Measurements from ENCODE around the gene LARGE1.

LARGE1 gene

DNA sequence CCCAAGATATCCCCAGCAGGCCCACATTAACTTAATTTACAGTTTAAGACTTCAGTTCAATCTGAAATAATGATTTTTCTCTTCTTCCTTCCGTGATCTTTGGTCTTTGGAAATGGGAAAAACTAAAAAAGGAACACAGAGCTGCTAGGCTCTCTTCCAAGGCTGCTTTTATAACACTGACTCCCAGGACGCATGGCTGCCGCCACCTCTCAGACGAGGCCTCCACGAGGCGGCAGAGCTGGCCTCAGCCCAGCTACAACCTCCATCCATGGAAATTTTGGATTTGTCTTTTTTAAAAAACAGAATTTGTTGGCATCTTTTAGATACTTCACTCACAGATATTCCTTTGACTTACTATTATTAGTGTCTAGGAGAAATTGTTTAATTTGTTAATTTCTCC, 476.6 kb downstream of the LARGE1 start:
- DNase-seq = no peak

DNA sequence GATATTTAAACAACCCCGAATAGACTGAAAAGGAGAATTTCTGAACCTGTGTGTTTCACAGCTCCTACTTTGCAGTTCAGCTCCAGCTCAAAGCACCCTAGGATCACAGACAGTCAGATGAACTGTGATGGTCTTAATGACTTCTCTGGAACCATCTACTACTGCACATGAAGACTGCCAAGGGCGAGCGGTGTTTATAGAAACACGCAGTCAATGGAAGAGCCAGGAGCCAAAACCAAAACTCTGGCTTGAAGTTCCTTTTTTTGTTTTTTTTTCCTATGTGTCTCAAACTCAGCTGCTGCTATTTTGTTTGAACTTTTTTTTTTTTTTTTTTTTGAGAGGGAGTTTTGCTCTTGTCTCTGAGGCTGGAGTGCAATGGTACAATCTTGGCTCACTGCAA, 479.5 kb downstream of the LARGE1 start:
- no peak for DNase-seq

DNA sequence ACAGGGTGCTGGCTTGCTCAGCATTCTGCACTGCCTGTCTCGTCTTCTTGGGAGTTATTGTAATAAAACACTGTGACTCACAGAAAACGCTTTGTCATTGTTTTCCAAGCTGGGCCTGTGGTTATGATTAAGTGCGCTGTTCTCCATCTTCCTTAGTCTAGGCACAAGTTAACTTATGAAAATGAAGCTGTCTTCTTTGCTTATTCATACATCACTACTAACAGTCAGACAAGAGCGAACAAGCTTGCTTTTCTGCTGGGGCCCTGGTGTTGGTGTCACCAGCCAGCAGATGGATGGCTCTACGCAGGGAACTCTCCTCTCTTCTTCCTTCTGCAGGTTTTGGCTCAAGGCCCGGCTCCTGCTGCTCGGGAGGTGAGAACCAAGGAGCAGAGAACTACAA, 482.0 kb downstream of the LARGE1 start:
- DNase-seq = peak in 12 of 56 donors; percentile 1 to 47 (median 12)

DNA sequence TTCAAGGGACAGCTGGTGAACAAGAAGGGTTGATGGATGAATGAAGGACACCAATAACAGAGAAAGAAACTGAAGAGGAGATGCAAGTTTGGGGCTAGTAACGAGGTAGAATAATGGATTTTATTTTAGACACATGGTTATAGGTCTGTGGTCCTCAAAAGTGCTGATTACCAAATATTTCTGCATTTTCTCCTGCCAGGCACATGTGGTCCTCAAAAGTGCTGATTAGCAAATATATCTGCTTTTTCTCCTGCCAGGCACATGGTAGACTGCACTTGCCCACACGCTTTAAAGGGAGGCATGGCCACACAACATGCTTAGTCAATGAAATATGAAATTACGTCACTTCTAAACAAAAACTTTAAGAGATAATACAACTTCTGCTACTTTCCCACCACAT, 489.0 kb downstream of the LARGE1 start:
- no peak for DNase-seq

DNA sequence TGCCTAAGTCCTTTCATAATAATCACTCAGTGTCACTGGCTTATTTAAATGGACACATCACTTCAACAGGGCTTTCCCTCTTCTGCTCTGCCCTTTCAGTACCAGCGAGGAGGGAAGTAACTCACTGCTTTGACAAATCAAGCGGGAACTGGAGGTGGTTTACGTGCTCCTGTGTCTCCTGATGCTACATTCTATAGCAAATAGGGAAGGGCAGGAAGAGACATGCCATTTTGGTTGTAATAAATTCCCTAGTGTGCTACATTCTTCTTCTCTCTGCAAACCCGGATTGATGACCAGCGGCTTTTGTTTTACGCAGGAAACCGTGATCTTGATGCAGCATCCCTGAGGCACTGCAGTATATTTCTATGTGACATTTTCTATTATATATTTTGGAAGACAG, 491.0 kb downstream of the LARGE1 start:
- no peak for DNase-seq

DNA sequence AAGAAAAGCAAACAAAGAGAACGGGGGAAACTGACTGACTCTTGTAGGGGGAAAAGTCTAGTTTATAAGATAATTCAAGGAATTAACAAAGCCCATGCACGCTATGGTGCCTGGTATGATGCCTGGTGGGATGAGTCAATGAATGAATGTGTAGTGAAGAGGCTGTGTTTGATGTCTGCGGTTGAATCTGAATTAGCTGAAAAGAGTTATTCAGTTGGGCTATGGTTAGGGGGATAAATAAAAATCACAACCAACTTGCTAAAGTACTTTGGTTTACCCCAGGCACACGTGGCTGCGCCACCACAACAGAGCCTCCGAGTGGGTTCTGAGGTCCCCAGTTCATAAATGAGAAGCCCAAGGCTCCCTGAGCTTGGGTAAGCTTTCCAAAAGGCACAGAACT, 492.8 kb downstream of the LARGE1 start:
- no peak for DNase-seq

DNA sequence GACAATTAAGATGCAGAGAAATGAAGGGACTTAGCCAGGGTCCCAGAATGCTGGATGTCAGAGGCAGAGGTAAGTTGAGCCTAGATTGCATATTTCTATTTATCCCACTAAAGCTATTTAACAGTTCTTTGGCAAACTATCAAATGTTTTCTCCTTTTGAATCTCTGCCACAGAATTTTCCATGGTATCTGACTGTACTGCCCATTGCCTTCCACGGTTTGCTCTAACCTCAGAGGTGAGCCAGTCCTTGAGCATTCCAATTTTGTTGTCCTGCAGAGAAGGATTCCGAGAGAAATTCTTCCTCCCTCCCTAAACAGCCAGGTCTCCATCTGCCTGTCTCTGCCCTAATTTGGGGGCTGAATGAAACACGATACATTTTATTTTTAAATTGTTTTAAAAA, 493.8 kb downstream of the LARGE1 start:
- no peak for DNase-seq

DNA sequence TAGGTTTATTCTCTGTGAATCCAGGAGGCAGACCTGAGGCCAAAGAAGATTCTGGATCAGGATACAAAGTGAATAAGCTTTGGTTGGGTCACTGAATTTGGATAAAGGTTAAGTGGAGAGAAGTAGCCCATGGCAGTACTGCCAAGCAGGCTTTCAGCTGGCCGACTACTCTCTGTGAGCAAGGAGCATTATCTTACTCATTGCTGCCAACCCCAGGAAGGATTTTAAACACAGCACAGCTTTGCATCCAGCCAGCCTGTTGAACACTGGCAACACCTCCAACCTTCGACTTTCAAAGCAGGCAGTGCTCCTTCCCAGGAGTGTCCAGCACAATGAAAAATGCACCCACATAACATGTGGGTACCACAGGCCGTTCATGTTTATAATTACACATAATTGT, 498.4 kb downstream of the LARGE1 start:
- DNase-seq = no peak

DNA sequence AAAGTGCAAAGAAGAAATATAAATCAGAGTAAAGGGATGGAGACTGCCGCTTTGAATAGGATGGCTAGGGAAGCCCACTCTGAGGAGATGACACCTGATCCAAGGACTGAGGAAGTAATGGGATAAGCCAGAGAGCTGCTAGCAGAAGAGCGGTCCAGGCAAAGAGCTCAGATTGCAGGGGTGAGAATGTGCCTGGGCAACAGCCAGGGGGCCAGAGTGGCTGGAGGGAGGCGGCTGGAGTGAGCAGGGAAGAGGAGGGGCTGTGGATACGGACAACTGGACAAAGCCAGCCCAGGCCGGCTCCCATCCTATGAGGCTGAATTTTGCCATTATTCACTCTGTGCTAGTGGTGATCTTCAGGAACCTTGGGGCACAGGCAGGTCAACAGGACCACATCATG, 501.8 kb downstream of the LARGE1 start:
- no peak for DNase-seq

DNA sequence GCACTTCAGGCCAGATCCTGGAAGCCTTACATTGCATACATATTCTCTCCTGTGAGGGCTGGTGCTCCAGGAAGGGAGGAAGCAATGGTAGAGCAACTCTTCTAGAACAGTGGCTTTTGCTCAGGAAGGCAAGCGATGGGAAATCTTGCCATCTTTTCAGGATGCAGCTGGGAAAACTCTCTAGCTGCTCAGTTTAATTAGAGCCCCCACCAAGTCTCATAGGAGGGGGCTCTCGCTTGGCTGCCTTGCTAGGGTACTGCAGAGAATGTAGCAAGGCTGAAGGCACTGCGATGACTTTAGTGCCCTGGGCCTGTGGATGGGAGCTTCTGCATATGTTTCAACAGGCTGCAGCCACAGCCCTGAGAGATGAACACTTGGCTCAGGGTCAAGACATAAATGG, 504.9 kb downstream of the LARGE1 start:
- DNase-seq = no peak

DNA sequence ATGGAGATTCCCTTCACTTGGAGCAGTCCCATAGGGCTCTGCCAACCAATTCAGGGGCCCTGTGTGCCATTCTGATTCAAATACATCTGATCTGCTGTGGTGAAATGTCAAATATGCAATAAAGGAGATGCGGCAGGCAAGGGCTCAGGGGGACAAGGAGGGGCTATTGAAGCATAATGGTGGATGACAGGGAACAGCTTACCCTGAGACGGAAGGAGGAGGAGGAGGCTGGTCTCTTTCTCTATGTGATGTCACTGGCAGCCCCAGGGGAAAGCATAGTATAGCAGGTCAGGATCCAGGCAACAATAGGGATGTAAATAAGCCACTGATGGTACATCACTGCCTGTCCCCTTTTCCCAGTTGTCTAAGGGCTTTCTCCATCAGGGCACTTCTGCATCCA, 511.2 kb downstream of the LARGE1 start:
- no peak for DNase-seq

DNA sequence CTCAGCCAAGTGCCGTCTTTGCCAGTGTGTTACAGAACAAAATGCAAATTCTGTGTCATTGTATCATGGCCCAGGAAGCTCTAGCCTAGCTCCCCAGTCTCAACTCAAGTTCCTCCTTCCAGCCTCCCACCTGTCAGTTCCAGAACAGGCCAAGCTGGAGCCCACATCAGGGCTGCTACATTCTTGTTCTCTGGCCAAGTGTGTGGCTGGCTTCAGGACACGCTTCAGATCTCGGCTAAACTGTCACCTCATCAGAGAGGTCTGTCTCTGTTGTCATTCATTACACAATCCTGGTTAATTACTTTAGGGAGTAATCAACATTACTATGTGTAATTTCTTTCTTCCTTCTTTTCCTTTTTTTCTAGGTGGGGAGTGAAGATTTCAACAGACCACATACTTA, 515.1 kb downstream of the LARGE1 start:
- no peak for DNase-seq

DNA sequence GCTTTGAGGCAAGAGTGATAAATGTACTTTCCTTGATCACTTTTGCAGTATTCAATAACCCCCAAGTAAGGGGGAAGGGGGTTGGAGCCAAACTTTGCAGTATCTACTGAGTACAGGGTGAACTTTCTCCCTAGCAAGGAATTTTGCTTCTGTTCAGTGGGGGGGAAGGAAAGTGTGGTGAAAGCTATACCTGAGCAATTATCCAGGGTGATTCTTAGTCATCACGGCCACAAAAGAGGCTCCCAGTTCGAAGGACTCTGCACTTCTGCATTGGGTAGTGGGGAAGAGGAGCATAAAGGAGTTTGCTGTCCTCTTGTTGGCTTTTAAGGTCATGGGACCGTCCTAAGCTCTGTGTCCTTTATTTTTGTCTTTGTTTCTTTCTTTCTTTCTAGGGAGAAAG, 515.6 kb downstream of the LARGE1 start:
- no peak for DNase-seq

DNA sequence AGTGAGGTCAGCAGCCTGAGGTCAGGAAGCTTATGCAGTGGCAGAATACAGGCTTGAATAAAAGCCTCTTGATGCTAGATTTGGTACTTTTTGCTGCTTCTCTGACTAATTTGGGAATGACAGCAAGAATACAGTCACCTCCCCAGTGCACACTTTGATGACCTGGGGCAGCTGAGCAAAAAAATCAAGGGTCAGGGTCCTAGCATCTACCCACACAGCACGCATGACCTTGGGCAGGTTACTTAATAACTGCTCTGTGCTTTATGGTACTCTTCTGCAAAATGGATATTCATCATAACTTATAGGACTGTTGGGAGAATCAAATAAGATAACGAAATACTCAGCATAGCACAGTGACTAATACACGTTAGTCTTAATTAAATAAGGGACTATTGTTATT, 518.0 kb downstream of the LARGE1 start:
- no peak for DNase-seq

DNA sequence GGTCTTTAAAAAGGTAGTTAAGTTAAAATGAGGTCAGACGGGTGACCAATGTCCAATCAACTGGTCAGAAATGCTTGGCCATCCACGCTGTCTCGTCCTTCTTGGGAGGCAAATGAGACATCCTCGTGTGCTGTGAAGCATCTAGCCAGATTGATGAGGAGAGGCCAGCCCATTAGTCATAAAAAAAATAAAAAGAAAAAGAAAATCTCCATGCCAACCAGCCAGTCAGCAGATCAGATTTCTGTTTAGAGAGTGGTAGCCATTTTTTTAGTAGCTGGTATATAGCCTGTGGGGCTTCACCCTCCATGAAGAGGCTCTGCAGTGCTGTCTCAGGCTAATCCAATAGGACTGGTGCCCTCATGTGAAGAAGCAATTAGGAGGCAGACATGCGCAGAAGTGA, 519.0 kb downstream of the LARGE1 start:
- DNase-seq = no peak

DNA sequence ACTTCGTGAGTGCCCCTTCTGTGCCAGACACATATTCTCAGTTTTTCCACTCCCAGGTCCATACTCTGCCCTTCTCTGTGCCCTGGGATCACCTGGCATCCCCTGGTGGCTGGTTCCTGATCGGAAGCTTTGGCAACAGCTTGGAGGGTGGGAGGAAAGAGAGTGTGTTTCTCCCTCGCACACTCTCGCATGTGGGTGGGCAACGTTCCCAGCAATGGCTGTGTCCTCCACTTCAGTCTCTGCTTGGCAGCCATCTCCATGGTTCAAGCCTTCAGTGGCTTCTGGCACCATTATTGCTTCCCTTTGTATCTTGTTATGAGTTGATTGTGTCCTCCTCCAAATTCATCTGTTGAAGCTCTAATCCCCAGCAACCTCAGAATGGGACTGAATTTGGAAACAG, 519.4 kb downstream of the LARGE1 start:
- peak in 5 of 56 donors; percentile 3 to 7 (median 3) for DNase-seq

DNA sequence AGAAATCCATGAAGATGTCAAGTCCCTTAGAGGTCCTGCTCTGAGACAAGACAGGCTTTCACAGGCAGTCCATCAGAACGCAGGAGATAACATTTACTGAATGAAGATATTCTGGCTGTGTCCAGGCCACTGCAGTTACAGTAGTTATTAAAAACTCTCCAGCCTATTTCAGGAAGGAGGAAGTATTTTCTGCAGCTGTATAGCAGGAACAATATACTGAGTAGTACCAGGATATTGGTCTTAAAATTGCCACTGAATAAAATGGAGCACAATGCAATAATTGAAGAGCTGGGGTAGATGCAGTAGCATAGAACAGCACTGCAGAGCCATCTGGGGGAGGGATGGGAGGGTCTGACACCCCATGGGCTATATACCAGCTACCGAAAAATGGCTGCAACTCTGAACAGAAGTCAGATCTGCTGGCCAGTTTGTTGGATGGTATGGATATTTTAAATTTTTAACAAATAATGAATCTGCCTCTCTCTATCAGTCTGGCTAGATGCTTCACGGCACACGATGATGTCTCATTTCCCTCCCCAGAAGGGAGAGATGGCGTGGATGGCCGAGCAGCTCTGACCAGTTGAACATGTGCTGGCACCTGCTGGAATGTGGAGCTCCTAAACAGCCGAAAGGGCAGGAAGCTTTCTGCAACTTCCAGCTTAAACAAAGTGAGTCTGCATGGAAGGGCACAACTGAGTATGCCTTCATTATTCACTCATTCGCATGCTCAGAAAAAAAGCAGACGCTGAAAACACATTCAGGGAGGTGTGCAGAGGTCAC, 520.0 kb downstream of the LARGE1 start:
- DNase-seq = no peak

DNA sequence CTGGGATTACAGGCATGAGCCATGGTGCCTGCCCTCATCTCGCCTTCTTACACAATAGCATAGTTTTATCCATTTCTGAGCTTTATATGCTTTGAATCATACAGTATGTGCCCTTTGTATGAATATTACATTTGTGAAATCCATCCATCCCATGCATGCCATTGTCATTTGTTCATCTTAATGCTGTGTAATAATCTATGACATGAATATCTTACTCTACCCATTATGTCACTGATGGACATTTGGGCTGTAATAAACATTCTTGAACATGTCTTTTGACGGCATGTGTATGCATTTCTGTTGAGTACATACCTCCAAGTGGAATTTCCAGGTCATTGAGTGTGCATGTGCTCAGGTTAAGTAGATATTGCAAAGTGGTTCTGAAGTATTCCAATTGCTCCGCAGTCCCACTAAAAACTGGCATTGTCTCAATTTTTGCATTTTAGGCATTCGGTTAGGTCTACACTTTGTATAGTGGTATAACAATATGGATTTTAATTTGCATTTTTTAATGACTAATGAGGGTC, 522.8 kb downstream of the LARGE1 start:
- no peak for DNase-seq

DNA sequence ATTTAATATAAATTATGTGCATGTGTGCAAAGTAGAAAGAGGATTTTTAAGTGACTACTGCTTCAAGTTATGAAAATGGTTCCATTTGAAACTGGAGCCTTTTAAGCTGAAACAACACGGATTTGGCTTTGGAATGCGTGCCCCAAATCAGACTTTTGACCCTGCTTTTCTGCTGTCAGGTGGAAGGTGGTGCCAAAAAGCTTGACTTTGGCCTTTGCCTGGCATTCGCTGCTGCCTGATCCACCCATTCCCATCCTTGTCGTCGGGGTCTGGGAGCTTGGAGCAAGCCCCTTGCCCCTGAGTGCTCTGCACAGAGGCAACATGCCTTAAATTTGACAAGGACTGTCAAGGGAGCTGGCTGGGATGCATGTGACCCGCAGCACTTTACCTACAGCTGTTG, 526.8 kb downstream of the LARGE1 start:
- DNase-seq = no peak

DNA sequence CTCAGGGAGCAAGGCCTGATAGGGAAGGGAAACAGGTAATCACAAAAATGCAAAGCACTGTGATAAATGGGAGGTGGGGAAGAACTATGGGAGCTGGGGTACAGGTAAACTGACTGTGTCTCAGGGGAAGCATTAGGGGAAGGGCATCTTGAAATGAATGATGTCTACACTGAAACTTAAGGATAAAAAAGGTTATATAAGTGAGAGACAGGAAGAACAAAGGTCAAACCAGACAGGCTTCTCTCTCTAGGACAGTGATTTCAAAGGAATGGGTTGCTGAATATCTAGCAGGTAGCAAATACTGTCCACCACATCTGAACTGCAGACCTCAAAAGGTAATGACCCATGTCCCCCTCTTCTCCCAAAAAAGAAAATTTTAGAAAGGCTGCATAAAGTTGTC, 529.0 kb downstream of the LARGE1 start:
- no peak for DNase-seq

DNA sequence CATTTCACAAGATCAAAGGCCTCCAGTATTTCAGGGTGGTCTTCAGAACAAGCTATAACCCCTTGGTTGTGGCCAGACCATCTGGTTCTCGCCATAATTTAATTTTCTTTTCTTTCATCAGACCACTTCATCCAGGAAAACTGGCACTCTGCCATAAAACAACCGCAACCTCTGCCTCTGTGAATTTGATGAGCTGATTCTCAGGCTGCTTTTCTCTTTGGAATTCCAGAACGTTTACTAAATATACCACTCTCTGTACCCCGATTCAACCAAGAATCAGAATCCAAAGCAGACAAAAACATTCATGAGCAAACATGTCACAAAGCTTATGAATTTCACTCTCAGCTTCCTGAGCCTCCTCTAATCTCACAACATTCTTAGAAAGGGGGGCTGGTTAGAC, 530.3 kb downstream of the LARGE1 start:
- no peak for DNase-seq

DNA sequence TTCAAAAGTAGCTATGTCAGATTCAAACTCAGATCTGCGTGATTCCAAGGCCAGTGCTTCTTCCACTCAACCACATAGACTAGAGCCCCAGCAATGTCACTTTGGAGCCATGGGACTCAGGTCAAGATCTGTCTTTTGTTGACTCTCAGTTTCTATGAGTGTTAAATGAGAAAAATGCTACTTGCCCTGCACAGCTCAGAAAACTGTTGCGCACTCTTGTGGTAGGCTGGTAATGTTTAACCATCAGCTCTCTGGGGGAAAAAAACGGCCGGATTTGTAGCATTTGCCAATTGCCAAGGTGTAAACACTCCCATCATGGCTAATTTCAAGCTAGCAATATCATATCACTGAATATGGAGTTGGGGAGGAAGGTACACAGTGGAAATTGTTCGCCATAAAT, 534.0 kb downstream of the LARGE1 start:
- no peak for DNase-seq

DNA sequence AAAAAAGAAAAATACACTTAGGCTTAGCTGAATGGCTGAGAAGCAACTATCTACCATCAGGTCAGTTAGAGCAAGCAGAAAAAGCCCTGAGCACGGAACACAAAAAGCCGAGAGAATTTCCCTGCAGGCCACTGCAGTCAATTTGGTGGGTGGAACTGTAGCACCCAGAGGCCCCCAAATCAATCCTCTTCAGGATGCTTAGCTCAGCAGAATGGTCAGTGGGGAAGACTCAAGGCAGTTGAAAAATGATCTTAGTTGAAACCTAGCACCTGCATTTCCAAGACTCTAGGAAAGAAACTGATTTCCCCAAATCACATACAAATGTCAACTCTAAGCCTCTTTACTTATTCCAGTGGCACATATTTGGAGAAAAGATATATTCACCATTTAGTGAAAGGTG, 534.7 kb downstream of the LARGE1 start:
- DNase-seq = no peak

DNA sequence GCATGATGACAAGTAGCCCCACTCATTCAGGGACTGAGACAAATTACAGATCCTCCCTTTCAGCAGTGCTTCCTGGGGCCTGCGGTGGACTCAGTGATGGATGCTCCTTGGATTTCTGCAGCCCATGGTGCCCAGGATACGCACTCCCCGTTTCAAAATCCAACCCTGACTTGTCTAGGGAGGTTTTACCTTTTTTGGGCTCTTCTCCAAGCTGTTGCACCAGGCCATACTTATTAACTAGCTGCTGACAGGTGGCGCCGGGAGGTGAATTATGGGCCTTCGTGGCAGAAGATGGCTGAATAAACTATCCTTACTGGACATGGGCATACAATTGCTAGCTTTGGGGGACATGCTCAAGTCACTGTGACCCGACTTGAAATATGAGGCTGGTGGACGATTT, 537.8 kb downstream of the LARGE1 start:
- no peak for DNase-seq
